ENCODE measurements around the gene ARHGEF10L. TPM values are rescaled to one million over a fixed set of nuclear protein-coding genes. Genes with fewer than 3 reads are reported as not detected.

ARHGEF10L gene
- total RNA-seq, 1 experiment from 2014 or later = 6.4 TPM

GRCh38 chr1:17700945-17701810, 161.7 kb downstream of the ARHGEF10L start:
- no peak for DNase-seq (ENCODE audit: low read depth)

GRCh38 chr1:17704176-17704575, 164.7 kb downstream of the ARHGEF10L start:
- DNase-seq (ENCODE audit: low read depth) = no peak

- DNase-seq (ENCODE audit: low read depth) = no peak
Observed at GRCh38 chr1:17706445-17706844, 166.9 kb downstream of the ARHGEF10L start.

GRCh38 chr1:17709981-17710380, 170.5 kb downstream of the ARHGEF10L start:
- DNase-seq (ENCODE audit: low read depth) = no peak

- no peak for DNase-seq (ENCODE audit: low read depth)
Observed at GRCh38 chr1:17710889-17711576, 171.5 kb downstream of the ARHGEF10L start.

- DNase-seq (ENCODE audit: low read depth) = no peak
Observed at GRCh38 chr1:17711577-17711910, 172.0 kb downstream of the ARHGEF10L start.

- no peak for DNase-seq (ENCODE audit: low read depth)
Observed at GRCh38 chr1:17711941-17712340, 172.4 kb downstream of the ARHGEF10L start.

GRCh38 chr1:17713993-17714392, 174.5 kb downstream of the ARHGEF10L start:
- no peak for DNase-seq (ENCODE audit: low read depth)

- no peak for DNase-seq (ENCODE audit: low read depth)
Observed at GRCh38 chr1:17717594-17718535, 178.4 kb downstream of the ARHGEF10L start.

- peak; percentile 25 for DNase-seq (ENCODE audit: low read depth)
Observed at GRCh38 chr1:17719874-17720273, 180.4 kb downstream of the ARHGEF10L start.

GRCh38 chr1:17721444-17721843, 181.9 kb downstream of the ARHGEF10L start:
- no peak for DNase-seq (ENCODE audit: low read depth)

GRCh38 chr1:17723684-17724083, 184.2 kb downstream of the ARHGEF10L start:
- DNase-seq (ENCODE audit: low read depth) = no peak

- no peak for DNase-seq (ENCODE audit: low read depth)
Observed at GRCh38 chr1:17724150-17724549, 184.7 kb downstream of the ARHGEF10L start.

GRCh38 chr1:17725084-17725719, 185.7 kb downstream of the ARHGEF10L start:
- peak; percentile 33 for DNase-seq (ENCODE audit: low read depth)

GRCh38 chr1:17725811-17726582, 186.5 kb downstream of the ARHGEF10L start:
- DNase-seq (ENCODE audit: low read depth) = no peak

GRCh38 chr1:17728123-17728712, 188.7 kb downstream of the ARHGEF10L start:
- DNase-seq (ENCODE audit: low read depth) = no peak

GRCh38 chr1:17729248-17729647, 189.8 kb downstream of the ARHGEF10L start:
- no peak for DNase-seq (ENCODE audit: low read depth)

- DNase-seq (ENCODE audit: low read depth) = no peak
Observed at GRCh38 chr1:17729909-17730308, 190.4 kb downstream of the ARHGEF10L start.

GRCh38 chr1:17731460-17731859, 192.0 kb downstream of the ARHGEF10L start:
- no peak for DNase-seq (ENCODE audit: low read depth)

GRCh38 chr1:17732475-17732874, 193.0 kb downstream of the ARHGEF10L start:
- peak; percentile 61 for DNase-seq (ENCODE audit: low read depth)
